Liver (tissue), 9 donors: ENCODE data around the gene LARP4. TPM values are rescaled to one million over a fixed set of nuclear protein-coding genes. Genes with fewer than 3 reads are reported as not detected.

ENCODE experiments used
- DNase-seq: peaks from one replicate; pipeline ENCODE4 v3.0.0-alpha.2; 2017; ENCODE audit warnings: low spot score
- H3K27ac ChIP-seq, 2 donors: one replicate each; pipeline ENCODE4 v1.7.0; 2013; ENCODE audit warnings: inconsistent platforms in 2 of 2, low read length in 2 of 2, control low read depth in 1 of 2, low read depth in 1 of 2, mild to moderate bottlenecking in 1 of 2
- H3K27me3 ChIP-seq, 4 donors: one replicate each; pipeline versions ENCODE4 v1.6.1 to v1.7.0; 2013; ENCODE audit warnings: low read length in 3 of 4, inconsistent platforms in 1 of 4, mild to moderate bottlenecking in 1 of 4, moderate library complexity in 1 of 4; ENCODE audit not compliant: control insufficient read depth in 4 of 4, insufficient read depth in 4 of 4
- H3K36me3 ChIP-seq, 4 donors: one replicate each; pipeline versions ENCODE4 v1.6.1 to v1.7.0; 2013; ENCODE audit warnings: low read length in 3 of 4, mild to moderate bottlenecking in 3 of 4, low read depth in 1 of 4, moderate library complexity in 1 of 4; ENCODE audit not compliant: control insufficient read depth in 4 of 4, insufficient read depth in 3 of 4
- H3K4me1 ChIP-seq, 4 donors: one replicate each; pipeline versions ENCODE4 v1.6.1 to v1.7.0; 2013; ENCODE audit warnings: low read length in 3 of 4, mild to moderate bottlenecking in 3 of 4, moderate library complexity in 1 of 4; ENCODE audit not compliant: control insufficient read depth in 4 of 4, insufficient read depth in 4 of 4
- H3K4me3 ChIP-seq, 3 donors: one replicate each; pipeline versions ENCODE4 v1.6.1 to v1.7.0; 2013; ENCODE audit warnings: low read length in 3 of 3, control low read depth in 1 of 3, low read depth in 1 of 3, mild to moderate bottlenecking in 1 of 3
- H3K9ac ChIP-seq, 2 donors: one replicate each; pipeline ENCODE4 v1.7.0; 2013; ENCODE audit warnings: low read length in 2 of 2, mild to moderate bottlenecking in 2 of 2, moderate library complexity in 2 of 2, control low read depth in 1 of 2, low read depth in 1 of 2
- H3K9me3 ChIP-seq, 4 donors: one replicate each; pipeline versions ENCODE4 v1.6.1 to v1.7.0; 2013; ENCODE audit warnings: low read length in 3 of 4; ENCODE audit not compliant: control insufficient read depth in 4 of 4
- ATF3 ChIP-seq: IDR thresholded peaks from 2 replicates; pipeline ENCODE4 v1.6.1; 2016; ENCODE audit warnings: antibody characterized with exemption
- CTCF ChIP-seq: fragments of 150-350 bp; IDR thresholded peaks from 2 replicates; pipeline ENCODE4 v1.5.1; 2017; ENCODE audit warnings: improper control_type of control experiment, low read depth, low read length; ENCODE audit not compliant: missing input control
- EGR1 ChIP-seq, 2 donors: IDR thresholded peaks; 2 replicates each; pipeline ENCODE4 v1.6.1; 2016 to 2018; ENCODE audit warnings: antibody characterized with exemption in 2 of 2, low read depth in 2 of 2
- FOXA1 ChIP-seq: IDR thresholded peaks from 2 replicates; pipeline ENCODE4 v1.6.1; 2016; ENCODE audit warnings: antibody characterized with exemption
- FOXA2 ChIP-seq: IDR thresholded peaks from 2 replicates; pipeline ENCODE4 v1.6.1; 2016; ENCODE audit warnings: antibody characterized with exemption
- GABPA ChIP-seq, 2 donors: IDR thresholded peaks in 1 of 2; conservative IDR thresholded peaks in 1 of 2; 2 replicates each; pipeline ENCODE4 v1.6.1; 2016; ENCODE audit warnings: antibody characterized with exemption in 2 of 2, mild to moderate bottlenecking in 1 of 2, moderate library complexity in 1 of 2
- HNF4A ChIP-seq, 2 donors: conservative IDR thresholded peaks; 2 replicates each; pipeline ENCODE4 v1.6.1; 2016; ENCODE audit warnings: antibody characterized with exemption in 2 of 2, mild to moderate bottlenecking in 2 of 2
- HNF4G ChIP-seq: IDR thresholded peaks from 2 replicates; pipeline ENCODE4 v1.6.1; 2016; ENCODE audit warnings: antibody characterized with exemption
- JUND ChIP-seq, 2 donors: IDR thresholded peaks; 2 replicates each; pipeline ENCODE4 v1.6.1; 2016; ENCODE audit warnings: antibody characterized with exemption in 2 of 2
- MAX ChIP-seq: IDR thresholded peaks from 2 replicates; pipeline ENCODE4 v1.6.1; 2016; ENCODE audit warnings: antibody characterized with exemption
- NR2F2 ChIP-seq: IDR thresholded peaks from 2 replicates; pipeline ENCODE4 v1.6.1; 2016; ENCODE audit warnings: antibody characterized with exemption
- RAD21 ChIP-seq, 2 donors: IDR thresholded peaks; 2 replicates each; pipeline ENCODE4 v1.6.1; 2016; ENCODE audit warnings: antibody characterized with exemption in 2 of 2, mild to moderate bottlenecking in 2 of 2
- REST ChIP-seq: IDR thresholded peaks from 2 replicates; pipeline ENCODE4 v1.6.1; 2016; ENCODE audit warnings: antibody characterized with exemption, mild to moderate bottlenecking
- RXRA ChIP-seq, 2 donors: IDR thresholded peaks; 2 replicates each; pipeline ENCODE4 v1.6.1; 2017 to 2018; ENCODE audit warnings: antibody characterized with exemption in 2 of 2, mild to moderate bottlenecking in 1 of 2
- SP1 ChIP-seq: IDR thresholded peaks from 2 replicates; pipeline ENCODE4 v1.6.1; 2018; ENCODE audit warnings: antibody characterized with exemption, mild to moderate bottlenecking
- YY1 ChIP-seq: IDR thresholded peaks from 2 replicates; pipeline ENCODE4 v1.6.1; 2016; ENCODE audit warnings: antibody characterized with exemption, mild to moderate bottlenecking
- ZBTB33 ChIP-seq: IDR thresholded peaks from 2 replicates; pipeline ENCODE4 v1.6.1; 2016; ENCODE audit warnings: antibody characterized with exemption
- WGBS: extraction: QIAGEN DNeasy Blood & Tissue Kit; methylation state at CpG from one replicate; pipeline ENCODE4 v1.1.7; 2013; 5-methylcytosine and 5-hydroxymethylcytosine counted together
- polyA plus RNA-seq, 2 donors: library from polyadenylated mRNA; stranded (reverse) in 1 of 2; unstranded in 1 of 2; fragments of 200-250 nt in 1 of 2; fragments of >200 nt in 1 of 2; fragmentation: Nextera tagmentation in 1 of 2; extraction: Ambion mirVana in 1 of 2; gene quantifications; one replicate each; pipeline versions ENCODE4 v1.2.1 to v1.2.3, GENCODE V29; 2013 to 2015
- total RNA-seq, 2 donors: library from RNA; depleted of rRNA; stranded (reverse); fragments of >200 nt; gene quantifications; one replicate each; pipeline ENCODE4 v1.2.3, GENCODE V29; 2014
- donor health status: healthy.
- donor health status: healthy.
- donor health status: healthy.
- donor health status: healthy.
- donor health status: healthy.

LARP4 gene
- total and polyA plus RNA-seq, 4 donors, result 17.3 to 71.0 (median 37.5) TPM

GRCh38 chr12:50514526-50515276, 114.0 kb downstream of the LARP4 start:
- no peak overlapping the region for H3K27ac ChIP-seq
- H3K27me3 ChIP-seq, result no peaks in the 10 kb centered on the region
- no peak overlapping the region for H3K9ac ChIP-seq
- DNase-seq, result no peak
- 83% methylated on average over 4 of the region's 4 CpGs for WGBS
- H3K9me3 ChIP-seq, result no peaks in the 10 kb centered on the region
- no peak for TF ChIP-seq HNF4A (conservative IDR thresholded peaks at IDR 0.05)
- TF ChIP-seq NR2F2, result no peak
- no peak for TF ChIP-seq EGR1 (IDR thresholded peaks at IDR 0.05; ENCODE audit: low read depth in 2 of 2)
- TF ChIP-seq MAX, result no peak
- no peak for TF ChIP-seq RXRA (IDR thresholded peaks at IDR 0.05)
- TF ChIP-seq FOXA2, result no peak
- TF ChIP-seq RAD21 (IDR thresholded peaks at IDR 0.05), result no peak
- no peak for TF ChIP-seq JUND (IDR thresholded peaks at IDR 0.05)
- TF ChIP-seq GABPA (IDR thresholded peaks at IDR 0.05 in 1 of 2, conservative IDR thresholded peaks at IDR 0.05 in 1 of 2), result no peak
- TF ChIP-seq ATF3, result no peak
- no peak for TF ChIP-seq HNF4G
- TF ChIP-seq ZBTB33, result no peak
- no peak for TF ChIP-seq SP1
- no peak overlapping the region for H3K4me3 ChIP-seq
- no peaks in the 10 kb centered on the region for H3K36me3 ChIP-seq
- peaks cover 1 to 34% (median 20%) of the 10 kb centered on the region in 4 donors for H3K4me1 ChIP-seq

GRCh38 chr12:50515587-50515986, 114.9 kb downstream of the LARP4 start:
- DNase-seq, result no peak
- no peaks in the 10 kb centered on the region for H3K27me3 ChIP-seq
- 81% methylated on average over 2 of the region's 2 CpGs for WGBS
- no peaks in the 10 kb centered on the region for H3K36me3 ChIP-seq
- peaks cover 1 to 29% (median 17%) of the 10 kb centered on the region in 4 donors for H3K4me1 ChIP-seq
- H3K9me3 ChIP-seq, result no peaks in the 10 kb centered on the region
- H3K4me3 ChIP-seq, result no peak overlapping the region
- no peak overlapping the region for H3K9ac ChIP-seq
- no peak overlapping the region for H3K27ac ChIP-seq
- no peak for TF ChIP-seq FOXA2
- no peak for TF ChIP-seq RAD21 (IDR thresholded peaks at IDR 0.05)
- TF ChIP-seq ZBTB33, result no peak
- no peak for TF ChIP-seq REST
- no peak for TF ChIP-seq MAX
- no peak for TF ChIP-seq GABPA (IDR thresholded peaks at IDR 0.05 in 1 of 2, conservative IDR thresholded peaks at IDR 0.05 in 1 of 2)
- TF ChIP-seq SP1, result no peak
- no peak for TF ChIP-seq CTCF
- no peak for TF ChIP-seq YY1
- no peak for TF ChIP-seq ATF3
- TF ChIP-seq HNF4G, result no peak
- TF ChIP-seq EGR1 (IDR thresholded peaks at IDR 0.05; ENCODE audit: low read depth in 2 of 2), result no peak
- TF ChIP-seq FOXA1, result no peak
- TF ChIP-seq NR2F2, result no peak
- TF ChIP-seq RXRA (IDR thresholded peaks at IDR 0.05), result no peak
- TF ChIP-seq HNF4A (conservative IDR thresholded peaks at IDR 0.05), result no peak
- TF ChIP-seq JUND (IDR thresholded peaks at IDR 0.05), result no peak
